ENCODE data around the gene FAM8A1.
"Not testable (repeated sequence)": the region's sequence is repeated elsewhere in the genome, so short reads cannot be mapped to it uniquely, and the experiment has no call there.

Gene FAM8A1

GRCh38 chr6:17599877-17600526, at the start of gene FAM8A1:
FAM8A1 (plus strand) TSS chr6:17600302; CDS start chr6:17600410, 108 bp downstream.
- DNase-seq = peak; percentile 94

GRCh38 chr6:17551383-17551958, 48.6 kb upstream of the FAM8A1 start:
- no peak for DNase-seq

- no peak for DNase-seq
Measured at GRCh38 chr6:17552861-17553260, 47.2 kb upstream of the FAM8A1 start.

GRCh38 chr6:17556014-17556413, 44.1 kb upstream of the FAM8A1 start:
- DNase-seq = no peak

GRCh38 chr6:17562636-17563035, 37.5 kb upstream of the FAM8A1 start:
- DNase-seq = no peak

- DNase-seq = no peak
Measured at GRCh38 chr6:17565399-17565798, 34.7 kb upstream of the FAM8A1 start.

GRCh38 chr6:17574866-17575560, 25.1 kb upstream of the FAM8A1 start:
- no peak for DNase-seq

GRCh38 chr6:17577059-17577458, 23.0 kb upstream of the FAM8A1 start:
- no peak for DNase-seq

- DNase-seq = no peak
Measured at GRCh38 chr6:17580518-17581048, 19.5 kb upstream of the FAM8A1 start.

GRCh38 chr6:17581282-17581681, 18.8 kb upstream of the FAM8A1 start:
- DNase-seq = not testable (repeated sequence)

- no peak for DNase-seq
Measured at GRCh38 chr6:17583811-17584210, 16.3 kb upstream of the FAM8A1 start.

- DNase-seq = peak; percentile 48
Measured at GRCh38 chr6:17584241-17584803, 15.8 kb upstream of the FAM8A1 start.

- DNase-seq = no peak
Measured at GRCh38 chr6:17585766-17586490, 14.2 kb upstream of the FAM8A1 start.

GRCh38 chr6:17586623-17587022, 13.5 kb upstream of the FAM8A1 start:
- DNase-seq = not testable (repeated sequence)

GRCh38 chr6:17588011-17588410, 12.1 kb upstream of the FAM8A1 start:
- DNase-seq = no peak

- DNase-seq = no peak
Measured at GRCh38 chr6:17589406-17590096, 10.6 kb upstream of the FAM8A1 start.

GRCh38 chr6:17591287-17591686, 8.8 kb upstream of the FAM8A1 start:
- no peak for DNase-seq

- no peak for DNase-seq
Measured at GRCh38 chr6:17593246-17593645, 6.9 kb upstream of the FAM8A1 start.

- no peak for DNase-seq
Measured at GRCh38 chr6:17596085-17596484, 4.0 kb upstream of the FAM8A1 start.

- peak; percentile 33 for DNase-seq
Measured at GRCh38 chr6:17600527-17601385, 654 bp downstream of the FAM8A1 start.

GRCh38 chr6:17601386-17601703, 1.2 kb downstream of the FAM8A1 start:
- no peak for DNase-seq

- no peak for DNase-seq
Measured at GRCh38 chr6:17602888-17603287, 2.8 kb downstream of the FAM8A1 start.

Data from NCI-H1105 (cell line).